HepG2 (cell line): ENCODE measurements around the gene LRIG1. TPM values are rescaled to one million over a fixed set of nuclear protein-coding genes. Genes with fewer than 3 reads are reported as not detected.
A peak's percentile ranks its signal among the peaks of the same experiment; 100 is the strongest.

Experiments used
- IRF2 ChIP-seq: IDR thresholded peaks from 2 replicates; pipeline ENCODE4 v1.6.1; 2018; ENCODE audit warnings: missing genetic modification reagents, missing compliant biosample characterization
- MATR3 ChIP-seq: sonication (generic); formaldehyde crosslinking; IDR thresholded peaks from 2 replicates; pipeline ENCODE4 v1.4.0; 2020; ENCODE audit warnings: missing genetic modification reagents
- NFE2 ChIP-seq: sonication (generic); formaldehyde crosslinking; IDR thresholded peaks from 2 replicates; pipeline ENCODE4 v1.4.0; 2020; ENCODE audit warnings: missing genetic modification reagents
- NR2F6 ChIP-seq, 2 experiments: IDR thresholded peaks; 2 replicates each; pipeline ENCODE4 v1.6.1; 2016; ENCODE audit warnings: antibody characterized with exemption in 1 of 2, mild to moderate bottlenecking in 1 of 2
- PITX1 ChIP-seq: sonication (generic); formaldehyde crosslinking; IDR thresholded peaks from 2 replicates; pipeline ENCODE4 v1.5.1; 2020; ENCODE audit warnings: mild to moderate bottlenecking, missing genetic modification reagents
- RNF2 ChIP-seq: fragments of 450-650 bp; conservative IDR thresholded peaks from 2 replicates; pipeline ENCODE4 v1.6.1; 2016; ENCODE audit warnings: low read depth
- SNRNP70 ChIP-seq: fragments of 200-400 bp; formaldehyde crosslinking; IDR thresholded peaks from 2 replicates; pipeline ENCODE4 v1.6.1; 2017; ENCODE audit warnings: mild to moderate bottlenecking, low read depth, low read length, moderate library complexity
- SYNCRIP ChIP-seq: fragments of 200-400 bp; formaldehyde crosslinking; IDR thresholded peaks from 2 replicates; pipeline ENCODE4 v1.6.1; 2018; ENCODE audit warnings: mild to moderate bottlenecking, low read depth, low read length; ENCODE audit not compliant: insufficient read depth
- TCF7 ChIP-seq: sonication (generic); IDR thresholded peaks from 2 replicates; pipeline ENCODE4 v1.6.1; 2016; ENCODE audit warnings: antibody characterized with exemption, low read depth
- TMF1 ChIP-seq: sonication (generic); formaldehyde crosslinking; IDR thresholded peaks from 2 replicates; pipeline ENCODE4 v1.8.1; 2022; ENCODE audit warnings: low read depth, missing genetic modification reagents
- ZNF205 ChIP-seq: IDR thresholded peaks from 2 replicates; pipeline ENCODE4 v1.6.1; 2018; ENCODE audit warnings: missing biosample characterization, missing genetic modification reagents
- ZNF598 ChIP-seq: sonication (generic); formaldehyde crosslinking; IDR thresholded peaks from 2 replicates; pipeline ENCODE4 v1.5.1; 2020; ENCODE audit warnings: mild to moderate bottlenecking, missing genetic modification reagents, borderline replicate concordance
- ZNF766 ChIP-seq: sonication (generic); formaldehyde crosslinking; IDR thresholded peaks from 2 replicates; pipeline ENCODE4 v1.5.0; 2020; ENCODE audit warnings: missing genetic modification reagents, borderline replicate concordance
- ZNF83 ChIP-seq: sonication (generic); formaldehyde crosslinking; IDR thresholded peaks from 2 replicates; pipeline ENCODE4 v1.4.0; 2020; ENCODE audit warnings: missing genetic modification reagents, mild to moderate bottlenecking, borderline replicate concordance
- polyA plus RNA-seq, 8 experiments: library from polyadenylated mRNA; depleted of rRNA in 3 of 8; stranded (reverse) in 7 of 8; unstranded in 1 of 8; fragments of >200 nt; fragmentation: Illumina TruSeq in 4 of 8; extraction: Trizol in 4 of 8; gene quantifications; 2 replicates each; pipeline versions ENCODE4 v1.2.1 to v1.2.3, GENCODE V29; 2011 to 2016; ENCODE audit warnings: low read depth in 4 of 8, missing spikeins in 1 of 8, mixed read lengths in 1 of 8; ENCODE audit not compliant: insufficient read depth in 1 of 8
- total RNA-seq, 5 experiments: library from RNA; depleted of rRNA; stranded (reverse); fragments of >200 nt; fragmentation: Illumina TruSeq; extraction: Trizol; gene quantifications; 2 replicates each; pipeline ENCODE4 v1.2.3, GENCODE V29; 2016; ENCODE audit warnings: low read depth in 1 of 5
- TF ChIP-seq, protein P1 (sequence below): sonication (generic); formaldehyde crosslinking; IDR thresholded peaks from 2 replicates; pipeline ENCODE4 v1.8.0; 2022; ENCODE audit warnings: missing genetic modification reagents, mild to moderate bottlenecking, moderate library complexity, borderline replicate concordance
- TF ChIP-seq, protein P2 (sequence below): IDR thresholded peaks from 2 replicates; pipeline ENCODE4 v1.6.1; 2016; ENCODE audit warnings: missing compliant biosample characterization, missing genetic modification reagents, borderline replicate concordance
- TF ChIP-seq, protein P3 (sequence below): sonication (generic); formaldehyde crosslinking; conservative IDR thresholded peaks from 2 replicates; pipeline ENCODE4 v1.8.0; 2022; ENCODE audit warnings: mild to moderate bottlenecking, moderate library complexity, missing genetic modification reagents
- TF ChIP-seq, protein P4 (sequence below): sonication (generic); formaldehyde crosslinking; IDR thresholded peaks from 2 replicates; pipeline ENCODE4 v1.9.0; 2022; ENCODE audit warnings: low read depth, missing genetic modification reagents
- TF ChIP-seq, protein P5 (sequence below): sonication (generic); formaldehyde crosslinking; IDR thresholded peaks from 2 replicates; pipeline ENCODE4 v1.5.0; 2020; ENCODE audit warnings: missing genetic modification reagents

The LRIG1 gene
- total and polyA plus RNA-seq, 2 of the 13 experiments (the other 11 are each of a cell fraction or from before 2014, with no cell fraction given), result 17.8 to 24.8 TPM

DNA sequence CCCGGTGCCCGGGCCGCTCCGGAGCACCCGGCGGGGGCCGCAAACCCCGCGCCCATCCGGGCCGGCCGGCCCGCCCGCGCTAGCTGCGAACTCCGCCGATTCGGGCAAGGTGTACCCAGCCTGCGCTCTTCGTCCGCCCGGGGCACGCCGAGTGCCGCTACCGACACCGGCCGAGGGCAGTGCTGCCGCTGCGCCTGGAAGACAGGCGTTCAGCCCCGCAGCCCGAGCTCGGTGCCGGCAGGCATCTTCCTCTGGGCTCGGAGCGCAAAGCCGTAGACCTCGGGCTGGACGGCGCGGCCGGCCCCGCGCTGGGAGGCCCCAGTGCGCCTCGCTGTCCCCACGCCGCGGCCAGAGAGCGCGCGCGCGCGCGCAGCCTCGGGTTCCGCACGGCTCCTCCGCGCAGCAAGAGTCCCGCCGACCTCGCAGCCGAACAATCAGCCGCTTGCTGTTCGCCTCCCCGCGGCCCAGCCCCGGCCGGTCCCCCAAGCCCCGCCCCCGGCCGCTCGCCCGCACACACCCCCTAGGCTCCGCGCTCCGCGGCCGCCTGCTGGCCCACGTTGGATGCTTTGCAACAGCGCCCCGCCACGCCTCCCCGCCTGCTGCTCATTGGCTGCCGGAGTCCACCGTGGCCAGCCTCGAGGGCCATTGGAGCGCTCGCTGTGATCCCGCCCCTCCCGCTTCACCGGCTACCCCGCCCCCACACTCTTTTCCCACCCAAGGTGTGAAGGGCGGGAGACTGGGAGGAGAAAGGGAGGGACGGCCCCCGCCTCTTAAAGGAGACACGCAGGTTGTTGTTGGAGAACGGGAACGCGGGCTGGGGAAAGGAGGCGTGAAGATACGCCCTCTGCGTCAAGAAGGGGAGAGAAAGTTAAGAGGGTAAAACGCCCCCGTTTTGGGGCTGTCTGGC is at the start of gene LRIG1 (continued):
- TF ChIP-seq, protein P1, sequence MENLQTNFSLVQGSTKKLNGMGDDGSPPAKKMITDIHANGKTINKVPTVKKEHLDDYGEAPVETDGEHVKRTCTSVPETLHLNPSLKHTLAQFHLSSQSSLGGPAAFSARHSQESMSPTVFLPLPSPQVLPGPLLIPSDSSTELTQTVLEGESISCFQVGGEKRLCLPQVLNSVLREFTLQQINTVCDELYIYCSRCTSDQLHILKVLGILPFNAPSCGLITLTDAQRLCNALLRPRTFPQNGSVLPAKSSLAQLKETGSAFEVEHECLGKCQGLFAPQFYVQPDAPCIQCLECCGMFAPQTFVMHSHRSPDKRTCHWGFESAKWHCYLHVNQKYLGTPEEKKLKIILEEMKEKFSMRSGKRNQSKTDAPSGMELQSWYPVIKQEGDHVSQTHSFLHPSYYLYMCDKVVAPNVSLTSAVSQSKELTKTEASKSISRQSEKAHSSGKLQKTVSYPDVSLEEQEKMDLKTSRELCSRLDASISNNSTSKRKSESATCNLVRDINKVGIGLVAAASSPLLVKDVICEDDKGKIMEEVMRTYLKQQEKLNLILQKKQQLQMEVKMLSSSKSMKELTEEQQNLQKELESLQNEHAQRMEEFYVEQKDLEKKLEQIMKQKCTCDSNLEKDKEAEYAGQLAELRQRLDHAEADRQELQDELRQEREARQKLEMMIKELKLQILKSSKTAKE (CRISPR knock-in tag), result peak; percentile 36; the same call in 1 of the 2 replicates
- TF ChIP-seq SNRNP70 (no peak), NR2F6 (IDR thresholded peaks at IDR 0.05) (no peak), NR2F6 (CRISPR knock-in tag; IDR thresholded peaks at IDR 0.05) (0 out of 2 replicates have a peak, but pooled peaks have one; percentile 33), ZNF766 (no peak), SYNCRIP (no peak), PITX1 (CRISPR knock-in tag) (peak; percentile 66; the same call in 1 of the 2 replicates), ZNF598 (CRISPR knock-in tag) (0 out of 2 replicates have a peak, but pooled peaks have one; percentile 39), TMF1 (CRISPR knock-in tag) (no peak; the same call in 1 of the 2 replicates), TCF7 (peak; percentile 50; the same call in 1 of the 2 replicates), RNF2 (0 out of 2 replicates have a peak, but pooled peaks have one; percentile 25), NFE2 (no peak), ZNF83 (CRISPR knock-in tag) (peak; percentile 57; the same call in 1 of the 2 replicates), ZNF205 (CRISPR knock-in tag) (peak; percentile 76; the same call in 1 of the 2 replicates), MATR3 (CRISPR knock-in tag) (no peak), IRF2 (CRISPR knock-in tag) (peak; percentile 74; the same call in 1 of the 2 replicates)
- TF ChIP-seq, protein P2, sequence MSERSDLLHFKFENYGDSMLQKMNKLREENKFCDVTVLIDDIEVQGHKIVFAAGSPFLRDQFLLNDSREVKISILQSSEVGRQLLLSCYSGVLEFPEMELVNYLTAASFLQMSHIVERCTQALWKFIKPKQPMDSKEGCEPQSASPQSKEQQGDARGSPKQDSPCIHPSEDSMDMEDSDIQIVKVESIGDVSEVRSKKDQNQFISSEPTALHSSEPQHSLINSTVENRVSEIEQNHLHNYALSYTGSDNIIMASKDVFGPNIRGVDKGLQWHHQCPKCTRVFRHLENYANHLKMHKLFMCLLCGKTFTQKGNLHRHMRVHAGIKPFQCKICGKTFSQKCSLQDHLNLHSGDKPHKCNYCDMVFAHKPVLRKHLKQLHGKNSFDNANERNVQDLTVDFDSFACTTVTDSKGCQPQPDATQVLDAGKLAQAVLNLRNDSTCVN (CRISPR knock-in tag), result peak; percentile 63; the same call in 1 of the 2 replicates
- TF ChIP-seq, protein P3, sequence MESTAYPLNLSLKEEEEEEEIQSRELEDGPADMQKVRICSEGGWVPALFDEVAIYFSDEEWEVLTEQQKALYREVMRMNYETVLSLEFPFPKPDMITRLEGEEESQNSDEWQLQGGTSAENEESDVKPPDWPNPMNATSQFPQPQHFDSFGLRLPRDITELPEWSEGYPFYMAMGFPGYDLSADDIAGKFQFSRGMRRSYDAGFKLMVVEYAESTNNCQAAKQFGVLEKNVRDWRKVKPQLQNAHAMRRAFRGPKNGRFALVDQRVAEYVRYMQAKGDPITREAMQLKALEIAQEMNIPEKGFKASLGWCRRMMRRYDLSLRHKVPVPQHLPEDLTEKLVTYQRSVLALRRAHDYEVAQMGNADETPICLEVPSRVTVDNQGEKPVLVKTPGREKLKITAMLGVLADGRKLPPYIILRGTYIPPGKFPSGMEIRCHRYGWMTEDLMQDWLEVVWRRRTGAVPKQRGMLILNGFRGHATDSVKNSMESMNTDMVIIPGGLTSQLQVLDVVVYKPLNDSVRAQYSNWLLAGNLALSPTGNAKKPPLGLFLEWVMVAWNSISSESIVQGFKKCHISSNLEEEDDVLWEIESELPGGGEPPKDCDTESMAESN (CRISPR knock-in tag), result no peak; the same call in 1 of the 2 replicates
- TF ChIP-seq, protein P4, sequence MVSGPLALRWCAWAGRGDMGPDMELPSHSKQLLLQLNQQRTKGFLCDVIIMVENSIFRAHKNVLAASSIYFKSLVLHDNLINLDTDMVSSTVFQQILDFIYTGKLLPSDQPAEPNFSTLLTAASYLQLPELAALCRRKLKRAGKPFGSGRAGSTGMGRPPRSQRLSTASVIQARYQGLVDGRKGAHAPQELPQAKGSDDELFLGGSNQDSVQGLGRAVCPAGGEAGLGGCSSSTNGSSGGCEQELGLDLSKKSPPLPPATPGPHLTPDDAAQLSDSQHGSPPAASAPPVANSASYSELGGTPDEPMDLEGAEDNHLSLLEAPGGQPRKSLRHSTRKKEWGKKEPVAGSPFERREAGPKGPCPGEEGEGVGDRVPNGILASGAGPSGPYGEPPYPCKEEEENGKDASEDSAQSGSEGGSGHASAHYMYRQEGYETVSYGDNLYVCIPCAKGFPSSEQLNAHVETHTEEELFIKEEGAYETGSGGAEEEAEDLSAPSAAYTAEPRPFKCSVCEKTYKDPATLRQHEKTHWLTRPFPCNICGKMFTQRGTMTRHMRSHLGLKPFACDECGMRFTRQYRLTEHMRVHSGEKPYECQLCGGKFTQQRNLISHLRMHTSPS, result no peak
- TF ChIP-seq, protein P5, sequence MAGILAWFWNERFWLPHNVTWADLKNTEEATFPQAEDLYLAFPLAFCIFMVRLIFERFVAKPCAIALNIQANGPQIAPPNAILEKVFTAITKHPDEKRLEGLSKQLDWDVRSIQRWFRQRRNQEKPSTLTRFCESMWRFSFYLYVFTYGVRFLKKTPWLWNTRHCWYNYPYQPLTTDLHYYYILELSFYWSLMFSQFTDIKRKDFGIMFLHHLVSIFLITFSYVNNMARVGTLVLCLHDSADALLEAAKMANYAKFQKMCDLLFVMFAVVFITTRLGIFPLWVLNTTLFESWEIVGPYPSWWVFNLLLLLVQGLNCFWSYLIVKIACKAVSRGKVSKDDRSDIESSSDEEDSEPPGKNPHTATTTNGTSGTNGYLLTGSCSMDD (CRISPR knock-in tag), result no peak
